A673 (cell line): Measurements from ENCODE around the gene EOMES. TPM values are rescaled to one million over a fixed set of nuclear protein-coding genes. Genes with fewer than 3 reads are reported as not detected.

ENCODE experiments used
- BruUV-seq: library from RNA; stranded (reverse); fragments of 400-500 nt; replicated peaks from 2 replicates; lab custom pipeline; 2021; lab: Mats Ljungman, UMichigan
- CTCF ChIA-PET: fragments of 300-600 bp; sonication (Branson Sonifier 250); formaldehyde crosslinking; loops from one replicate; lab custom pipeline; 2022; ENCODE audit warnings: antibody characterized with exemption; lab: Charles Lee
- POLR2A ChIA-PET: fragments of 300-600 bp; sonication (Branson Sonifier 250); formaldehyde crosslinking; loops from one replicate; lab custom pipeline; 2022; ENCODE audit warnings: antibody characterized with exemption; ENCODE audit not compliant: low non-redundant PET; lab: Charles Lee
- DNase-seq: peaks from one replicate; pipeline ENCODE4 v3.0.0-alpha.2; 2015; ENCODE audit warnings: low spot score
- H3K27ac ChIP-seq: fragments of 200-600 bp; sonication (generic); 2 replicates; pipeline ENCODE4 v1.5.1; 2016; ENCODE audit warnings: mixed run types, low read depth, mild to moderate bottlenecking, mixed read lengths, antibody characterized with exemption, low read length; ENCODE audit not compliant: poor library complexity, severe bottlenecking
- H3K27me3 ChIP-seq: fragments of 200-600 bp; sonication (generic); replicated peaks from 2 replicates; pipeline ENCODE4 v1.6.1; 2017; ENCODE audit warnings: mixed run types, low read depth, mild to moderate bottlenecking, mixed read lengths, antibody characterized with exemption, low read length; ENCODE audit not compliant: insufficient read depth, poor library complexity
- H3K36me3 ChIP-seq: fragments of 200-600 bp; sonication (generic); 2 replicates; pipeline ENCODE4 v1.6.1; 2016; ENCODE audit warnings: mixed run types, mild to moderate bottlenecking, mixed read lengths, antibody characterized with exemption, low read length; ENCODE audit not compliant: insufficient read depth, poor library complexity, severe bottlenecking
- H3K4me1 ChIP-seq: fragments of 200-600 bp; sonication (generic); 2 replicates; pipeline ENCODE4 v1.6.1; 2017; ENCODE audit warnings: mixed run types, mild to moderate bottlenecking, mixed read lengths, antibody characterized with exemption, low read length; ENCODE audit not compliant: insufficient read depth, poor library complexity, severe bottlenecking
- H3K4me3 ChIP-seq: fragments of 200-600 bp; sonication (generic); 2 replicates; pipeline ENCODE4 v1.5.1; 2016; ENCODE audit warnings: low read depth, mixed run types, mild to moderate bottlenecking, mixed read lengths, low read length; ENCODE audit not compliant: poor library complexity, severe bottlenecking
- H3K9me3 ChIP-seq: fragments of 200-600 bp; sonication (generic); 2 replicates; pipeline ENCODE4 v1.6.1; 2016; ENCODE audit warnings: mixed run types, low read depth, mild to moderate bottlenecking, mixed read lengths, antibody characterized with exemption, low read length; ENCODE audit not compliant: poor library complexity, severe bottlenecking
- EZH2 ChIP-seq: fragments of 200-600 bp; sonication (generic); IDR thresholded peaks from 2 replicates; pipeline ENCODE4 v1.6.1; 2017; ENCODE audit warnings: borderline replicate concordance, low read depth, mild to moderate bottlenecking, mixed read lengths, antibody characterized with exemption, low read length; ENCODE audit not compliant: poor library complexity, severe bottlenecking
- intact Hi-C: fragments of 100-400 bp; cut with micrococcal nuclease; formaldehyde crosslinking; loops from one replicate; pipeline ENCODE4 v1.10.0; 2022; ENCODE audit not compliant: unreplicated experiment
- total RNA-seq: library from RNA; stranded (reverse); gene quantifications from 2 replicates; pipeline ENCODE4 v1.2.3, GENCODE V29; 2021
- TF ChIP-seq, protein P1 (sequence below): fragments of 300-800, 200-600 bp; sonication (generic); conservative IDR thresholded peaks from 2 replicates; pipeline ENCODE4 v1.5.1; 2017; ENCODE audit warnings: low read depth, mild to moderate bottlenecking, antibody characterized with exemption, low read length, moderate library complexity, mixed read lengths

Gene EOMES
- total RNA-seq, 1 experiment from 2014 or later, result not detected

GRCh38 chr3:27673701-27674100 is 48.4 kb downstream of the EOMES start:
- Histone ChIP-seq H3K4me1 (no peaks in the 10 kb centered on the region), H3K9me3 (no peaks in the 10 kb centered on the region), H3K36me3 (no peaks in the 10 kb centered on the region), H3K27ac (no peak overlapping the region), H3K27me3 (no peaks in the 10 kb centered on the region), H3K4me3 (no peak overlapping the region)
- TF ChIP-seq EZH2, result no peak
- TF ChIP-seq, protein P1, sequence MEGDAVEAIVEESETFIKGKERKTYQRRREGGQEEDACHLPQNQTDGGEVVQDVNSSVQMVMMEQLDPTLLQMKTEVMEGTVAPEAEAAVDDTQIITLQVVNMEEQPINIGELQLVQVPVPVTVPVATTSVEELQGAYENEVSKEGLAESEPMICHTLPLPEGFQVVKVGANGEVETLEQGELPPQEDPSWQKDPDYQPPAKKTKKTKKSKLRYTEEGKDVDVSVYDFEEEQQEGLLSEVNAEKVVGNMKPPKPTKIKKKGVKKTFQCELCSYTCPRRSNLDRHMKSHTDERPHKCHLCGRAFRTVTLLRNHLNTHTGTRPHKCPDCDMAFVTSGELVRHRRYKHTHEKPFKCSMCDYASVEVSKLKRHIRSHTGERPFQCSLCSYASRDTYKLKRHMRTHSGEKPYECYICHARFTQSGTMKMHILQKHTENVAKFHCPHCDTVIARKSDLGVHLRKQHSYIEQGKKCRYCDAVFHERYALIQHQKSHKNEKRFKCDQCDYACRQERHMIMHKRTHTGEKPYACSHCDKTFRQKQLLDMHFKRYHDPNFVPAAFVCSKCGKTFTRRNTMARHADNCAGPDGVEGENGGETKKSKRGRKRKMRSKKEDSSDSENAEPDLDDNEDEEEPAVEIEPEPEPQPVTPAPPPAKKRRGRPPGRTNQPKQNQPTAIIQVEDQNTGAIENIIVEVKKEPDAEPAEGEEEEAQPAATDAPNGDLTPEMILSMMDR, result no peak
- BruUV-seq, result no TSS peak
- no peak for DNase-seq
- ChIA-PET POLR2A (no interaction called here), CTCF (no interaction called here)
- intact Hi-C loops, result no loop called here

GRCh38 chr3:27671101-27671500 is 51.0 kb downstream of the EOMES start:
- intact Hi-C loops, result no loop called here
- H3K27me3 ChIP-seq, result no peaks in the 10 kb centered on the region
- ChIA-PET CTCF (no interaction called here), POLR2A (no interaction called here)
- H3K27ac ChIP-seq, result no peak overlapping the region
- BruUV-seq, result no TSS peak
- H3K4me3 ChIP-seq, result no peak overlapping the region
- no peak for DNase-seq
- no peak for TF ChIP-seq EZH2
- TF ChIP-seq, protein P1, result no peak
- H3K4me1 ChIP-seq, result peaks cover 2% of the 10 kb centered on the region
- no peaks in the 10 kb centered on the region for H3K36me3 ChIP-seq
- H3K9me3 ChIP-seq, result no peaks in the 10 kb centered on the region

- DNase-seq, result no peak
- no peaks in the 10 kb centered on the region for H3K36me3 ChIP-seq
- H3K4me3 ChIP-seq, result no peak overlapping the region
- no peaks in the 10 kb centered on the region for H3K27me3 ChIP-seq
- ChIA-PET CTCF (no interaction called here), POLR2A (no interaction called here)
- no peak overlapping the region for H3K27ac ChIP-seq
- TF ChIP-seq, protein P1, result no peak
- no peak for TF ChIP-seq EZH2
- no TSS peak for BruUV-seq
- intact Hi-C loops, result no loop called here
- peaks cover 2% of the 10 kb centered on the region for H3K4me1 ChIP-seq
- no peaks in the 10 kb centered on the region for H3K9me3 ChIP-seq
Measured at GRCh38 chr3:27670619-27671018, 51.5 kb downstream of the EOMES start.
